NCI-H1105 (cell line): ENCODE results near the gene FAM181A.

Experiments
- DNase-seq: peaks from one replicate; lab custom pipeline; 2025; lab: John Stamatoyannopoulos, UW

FAM181A gene

DNA sequence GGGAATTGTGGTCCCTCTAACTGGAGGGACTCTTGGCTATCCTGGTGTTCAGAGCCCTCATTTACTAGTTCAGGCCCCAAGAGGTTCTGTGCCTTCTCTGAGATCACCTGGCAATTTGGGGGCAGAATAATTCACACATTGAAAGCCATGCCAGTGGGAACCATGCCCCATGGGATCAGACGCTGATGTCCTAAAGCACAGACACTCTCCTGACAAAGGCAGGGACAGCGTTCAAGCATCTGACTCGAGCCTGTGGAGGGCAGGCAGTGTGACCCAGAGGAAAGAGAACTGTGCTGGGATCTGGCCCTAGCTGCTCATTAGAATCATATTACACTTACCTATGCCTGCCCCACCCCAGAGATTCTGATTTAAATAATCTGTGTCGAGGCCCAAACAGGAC lies 51.6 kb downstream of the FAM181A start:
- DNase-seq: no peak
